ENCODE results near the gene AS3MT.
A peak's percentile ranks its signal among the peaks of the same experiment; 100 is the strongest.

The AS3MT gene

GRCh38 chr10:102918817-102919245 is 49.6 kb downstream of the AS3MT start:
- TF ChIP-seq CTCF (IDR thresholded peaks at IDR 0.05; ENCODE audit: low read length) (no peak), EZH2 (IDR thresholded peaks at IDR 0.05; ENCODE audit: borderline replicate concordance, low read length) (no peak)
- no peaks in the 10 kb centered on the region for H3K36me3 ChIP-seq (ENCODE audit: insufficient read depth, low read length)
- H3K4me2 ChIP-seq (ENCODE audit: low read length), result peak overlapping the region; percentile 85
- peak overlapping the region; percentile 7 for H3K27ac ChIP-seq (ENCODE audit: low read depth, low read length, poor library complexity, severe bottlenecking)
- no peaks in the 10 kb centered on the region for H3K79me2 ChIP-seq (ENCODE audit: insufficient read depth, low read length)
- peak overlapping the region; percentile 74 for H3K9ac ChIP-seq (ENCODE audit: low read length)
- H4K20me1 ChIP-seq (ENCODE audit: insufficient read depth, low read length), result no peaks in the 10 kb centered on the region
- peak overlapping the region; percentile 82 for H3K4me3 ChIP-seq (ENCODE audit: low read depth, low read length, poor library complexity, severe bottlenecking)
- H2AFZ ChIP-seq (ENCODE audit: low read length), result no peak overlapping the region
- H3F3A ChIP-seq (ENCODE audit: insufficient read depth, low read length), result no peaks in the 10 kb centered on the region
- H3K27me3 ChIP-seq (ENCODE audit: insufficient read depth, low read length), result no peaks in the 10 kb centered on the region
- no peaks in the 10 kb centered on the region for H3K9me2 ChIP-seq (ENCODE audit: low read depth, low read length)
- H3K4me1 ChIP-seq (ENCODE audit: insufficient read depth, low read length, severe bottlenecking), result peaks cover 55% of the 10 kb centered on the region
- no peaks in the 10 kb centered on the region for H3K9me3 ChIP-seq (ENCODE audit: low read length)

- H3K4me2 ChIP-seq (ENCODE audit: low read length), result peak overlapping the region; percentile 85
- H3K27ac ChIP-seq (ENCODE audit: low read depth, low read length, poor library complexity, severe bottlenecking), result no peak overlapping the region
- peaks cover 56% of the 10 kb centered on the region for H3K4me1 ChIP-seq (ENCODE audit: insufficient read depth, low read length, severe bottlenecking)
- H3K9me3 ChIP-seq (ENCODE audit: low read length), result no peaks in the 10 kb centered on the region
- H3K79me2 ChIP-seq (ENCODE audit: insufficient read depth, low read length), result no peaks in the 10 kb centered on the region
- TF ChIP-seq EZH2 (IDR thresholded peaks at IDR 0.05; ENCODE audit: borderline replicate concordance, low read length) (no peak), CTCF (IDR thresholded peaks at IDR 0.05; ENCODE audit: low read length) (no peak)
- H3K4me3 ChIP-seq (ENCODE audit: low read depth, low read length, poor library complexity, severe bottlenecking), result peak overlapping the region; percentile 82
- no peak overlapping the region for H2AFZ ChIP-seq (ENCODE audit: low read length)
- peak overlapping the region; percentile 74 for H3K9ac ChIP-seq (ENCODE audit: low read length)
- H3K9me2 ChIP-seq (ENCODE audit: low read depth, low read length), result no peaks in the 10 kb centered on the region
- no peaks in the 10 kb centered on the region for H3K27me3 ChIP-seq (ENCODE audit: insufficient read depth, low read length)
- no peaks in the 10 kb centered on the region for H3F3A ChIP-seq (ENCODE audit: insufficient read depth, low read length)
- H3K36me3 ChIP-seq (ENCODE audit: insufficient read depth, low read length), result no peaks in the 10 kb centered on the region
- H4K20me1 ChIP-seq (ENCODE audit: insufficient read depth, low read length), result no peaks in the 10 kb centered on the region
Observed at GRCh38 chr10:102919246-102919959, 50.1 kb downstream of the AS3MT start.

DNA sequence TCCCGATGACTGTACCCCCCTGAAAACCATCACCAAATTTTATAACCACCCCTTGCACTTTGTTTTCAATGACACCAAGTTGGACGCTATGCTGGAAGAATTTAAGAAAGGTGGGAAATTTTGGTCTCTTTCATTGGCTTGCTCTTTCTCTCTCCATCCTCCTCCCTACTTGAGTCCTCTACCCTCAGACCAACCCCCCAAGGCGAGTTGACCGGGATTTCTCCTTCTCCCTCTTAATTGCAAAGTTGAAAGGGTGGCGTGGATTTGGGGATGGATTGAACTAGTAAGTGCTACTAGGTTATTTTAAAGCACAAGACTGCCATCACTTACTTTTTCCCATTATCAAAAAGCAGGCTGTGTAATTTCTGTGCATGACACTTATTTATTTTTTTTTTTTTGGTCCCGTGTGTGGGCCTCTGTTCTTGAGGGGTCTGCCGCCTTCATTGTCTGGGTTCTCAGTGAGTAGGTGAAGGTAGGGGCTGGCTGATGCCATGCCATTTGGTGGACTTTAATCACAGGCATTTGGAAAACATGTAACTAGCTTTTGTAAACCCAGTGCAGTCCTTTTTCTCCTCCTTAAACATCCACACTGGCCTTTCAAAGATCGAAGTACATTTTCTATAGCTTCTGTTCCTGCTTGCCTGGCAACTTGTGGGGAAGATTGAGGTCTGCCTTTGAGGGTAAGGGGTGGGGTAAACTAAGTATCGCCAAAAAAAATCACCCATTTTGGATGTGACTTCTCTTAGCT is 50.9 kb downstream of the AS3MT start:
- Histone ChIP-seq H3K9me2 (ENCODE audit: low read depth, low read length) (no peaks in the 10 kb centered on the region), H3K4me3 (ENCODE audit: low read depth, low read length, poor library complexity, severe bottlenecking) (peak overlapping the region; percentile 82), H3K9me3 (ENCODE audit: low read length) (no peaks in the 10 kb centered on the region), H2AFZ (ENCODE audit: low read length) (no peak overlapping the region), H3K9ac (ENCODE audit: low read length) (no peak overlapping the region), H3K36me3 (ENCODE audit: insufficient read depth, low read length) (no peaks in the 10 kb centered on the region), H3F3A (ENCODE audit: insufficient read depth, low read length) (no peaks in the 10 kb centered on the region), H3K27ac (ENCODE audit: low read depth, low read length, poor library complexity, severe bottlenecking) (no peak overlapping the region), H3K4me2 (ENCODE audit: low read length) (peak overlapping the region; percentile 85), H4K20me1 (ENCODE audit: insufficient read depth, low read length) (no peaks in the 10 kb centered on the region), H3K27me3 (ENCODE audit: insufficient read depth, low read length) (no peaks in the 10 kb centered on the region), H3K4me1 (ENCODE audit: insufficient read depth, low read length, severe bottlenecking) (peaks cover 56% of the 10 kb centered on the region), H3K79me2 (ENCODE audit: insufficient read depth, low read length) (no peaks in the 10 kb centered on the region)
- TF ChIP-seq CTCF (IDR thresholded peaks at IDR 0.05; ENCODE audit: low read length) (no peak), EZH2 (IDR thresholded peaks at IDR 0.05; ENCODE audit: borderline replicate concordance, low read length) (no peak)

All from OCI-LY1 (cell line).